H54 (cell line): ENCODE data around the gene IL34.

Experiments
- DNase-seq: peaks from one replicate; pipeline ENCODE4 v3.0.0; 2011; ENCODE audit warnings: low spot score, mixed read lengths; ENCODE audit not compliant: insufficient read length
- FAIRE-seq: peaks from 3 replicates; lab custom pipeline; 2011; peaks lifted over from hg19 to GRCh38; lab: Jason Lieb, UNC
- POLR2A ChIP-seq: IDR thresholded peaks from 2 replicates; pipeline ENCODE4 v1.6.1; 2011; ENCODE audit warnings: low read depth, mild to moderate bottlenecking, low read length

IL34 gene

DNA sequence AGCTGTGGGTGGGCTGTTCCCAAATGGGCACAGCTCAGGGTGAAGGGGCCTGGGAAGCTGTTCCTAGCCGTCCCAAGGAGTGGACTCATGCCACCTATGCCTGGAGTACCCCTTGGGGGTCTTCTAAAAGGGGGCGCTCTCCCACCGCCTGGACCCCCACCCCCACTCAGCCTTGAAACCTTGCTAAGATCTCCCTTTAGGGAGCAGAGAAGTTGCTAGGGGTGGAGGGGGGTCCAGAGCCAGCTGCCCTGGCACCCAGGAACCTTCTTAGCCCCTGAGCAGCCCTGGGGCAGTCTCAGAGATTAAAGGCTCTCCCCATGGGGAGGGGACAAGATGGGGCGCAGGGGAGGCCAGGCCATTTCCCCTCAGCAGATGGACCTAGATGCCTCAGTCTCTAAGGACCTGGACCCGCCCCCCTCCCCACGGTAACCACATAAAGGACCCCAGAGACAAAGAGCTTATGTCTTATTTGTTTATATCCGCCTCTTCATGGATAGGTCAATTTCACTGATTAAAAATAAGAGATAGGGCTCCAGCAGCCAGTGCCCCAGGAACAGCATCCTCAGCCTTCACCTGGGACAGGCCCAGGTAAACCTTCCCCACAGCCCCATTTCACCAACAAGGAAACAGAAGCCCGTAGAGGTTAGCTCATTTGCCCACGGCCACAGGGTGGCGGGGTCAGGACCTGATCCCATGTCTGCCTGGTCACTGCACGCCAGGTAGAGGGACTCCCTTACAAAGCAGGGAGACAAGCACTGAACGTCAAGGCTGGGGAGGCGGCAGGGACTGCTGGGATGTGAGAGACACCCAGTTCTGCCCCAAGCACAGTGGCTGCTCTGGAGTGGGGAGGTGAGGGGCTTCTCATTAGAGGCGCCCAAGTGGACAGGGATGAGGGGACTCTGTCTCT lies 36.1 kb downstream of the IL34 start:
- no peak for DNase-seq
- no peak for FAIRE-seq
- no peak for TF ChIP-seq POLR2A

- DNase-seq (no peak), FAIRE-seq (no peak)
- TF ChIP-seq POLR2A = no peak
These were observed 37.0 kb downstream of the IL34 start for GRCh38 chr16:70683146-70683944.

DNA sequence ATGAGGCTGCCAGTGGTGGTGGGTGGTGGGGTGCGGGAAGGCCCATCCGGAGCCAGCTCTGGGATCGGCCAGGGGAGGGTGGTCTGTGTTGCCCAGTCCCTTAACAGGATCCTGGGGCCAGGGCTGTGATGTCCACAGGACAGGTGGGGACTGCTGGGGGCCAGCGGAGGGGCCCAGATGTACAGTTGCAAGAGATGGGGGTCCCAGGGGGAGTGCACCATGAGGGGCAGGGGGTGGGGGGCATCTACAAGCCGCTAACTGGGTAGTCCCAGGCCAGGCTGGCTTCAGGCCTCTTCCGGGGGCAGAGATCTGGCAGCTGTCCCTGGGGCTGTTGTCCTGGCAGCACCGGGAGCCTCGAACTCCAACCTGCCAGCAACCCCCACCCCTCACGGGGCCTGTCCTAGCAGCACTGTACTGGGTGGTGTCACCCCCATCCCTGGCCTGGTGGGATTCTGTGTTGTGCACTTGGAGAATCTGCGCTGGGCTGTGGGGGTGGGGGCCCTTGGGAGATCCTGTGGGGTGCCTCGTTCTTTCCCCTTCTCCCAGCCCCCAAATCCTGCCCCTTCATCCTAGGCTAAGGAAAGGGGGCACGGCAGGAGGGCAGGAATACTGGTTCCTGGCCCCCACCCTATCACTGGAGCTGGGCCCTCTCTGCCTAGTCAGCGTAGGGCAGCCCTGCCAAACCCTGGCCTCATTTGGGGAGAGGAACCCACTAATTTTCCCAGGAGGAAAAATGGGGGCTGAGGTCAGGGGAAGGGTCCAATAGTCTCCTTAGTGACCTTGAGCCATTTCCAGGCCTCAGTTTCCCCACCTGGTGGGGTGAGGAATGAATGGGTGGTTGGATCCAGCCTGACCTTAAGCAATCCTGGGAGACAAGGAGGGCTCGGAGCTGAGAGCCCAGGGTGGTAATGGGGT lies 38.0 kb downstream of the IL34 start:
- TF ChIP-seq POLR2A = no peak
- FAIRE-seq = no peak
- no peak for DNase-seq

GRCh38 chr16:70685061-70685937 lies 38.9 kb downstream of the IL34 start:
- no peak for FAIRE-seq
- DNase-seq = no peak
- TF ChIP-seq POLR2A = no peak

- peak; percentile 65 for TF ChIP-seq POLR2A
- no peak for FAIRE-seq
- peak; percentile 92 for DNase-seq
These were observed 39.6 kb downstream of the IL34 start, which contains the start of gene MTSS2 for GRCh38 chr16:70685938-70686375. Gene MTSS2, minus strand, starts transcription at chr16:70686053. Its CDS starts 262 bp downstream, at chr16:70685791.

DNA sequence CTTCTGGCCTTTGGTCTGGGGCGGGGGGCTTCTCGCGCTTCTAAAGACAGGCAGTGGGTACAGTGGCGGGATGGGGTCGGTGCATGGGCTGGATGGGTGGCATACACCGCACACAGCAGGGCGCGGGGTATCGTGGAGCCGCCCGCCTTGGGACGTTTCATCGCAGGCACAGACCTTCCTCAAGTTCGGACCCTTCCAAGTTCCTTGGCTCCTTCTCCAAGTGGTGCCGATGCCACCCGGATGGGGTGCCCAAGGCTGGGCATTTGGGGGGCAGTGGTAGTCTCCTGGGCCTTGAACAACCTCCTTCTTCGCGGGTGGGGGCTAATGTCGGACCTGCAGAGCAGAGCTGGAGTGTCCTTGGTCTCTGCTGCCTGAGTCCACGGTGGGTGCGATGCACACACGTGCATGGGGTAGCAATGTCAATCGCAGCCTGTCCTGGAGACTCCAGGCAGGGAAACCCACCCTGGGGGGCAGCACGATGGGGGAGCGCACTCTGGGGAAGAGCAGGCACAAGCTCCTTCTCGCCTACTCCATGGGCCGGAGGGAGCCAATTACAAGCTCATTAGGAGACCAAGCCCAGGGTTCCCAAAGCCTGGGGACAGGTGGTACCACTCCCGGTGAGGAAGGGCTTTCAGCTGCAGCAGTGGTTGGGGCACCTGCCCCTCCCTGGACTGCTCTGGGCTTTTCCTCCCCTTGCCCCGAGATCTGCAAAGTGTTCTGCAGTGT lies 40.2 kb downstream of the IL34 start:
- FAIRE-seq (no peak), DNase-seq (no peak)

GRCh38 chr16:70687102-70687511 lies 40.7 kb downstream of the IL34 start:
- DNase-seq = no peak
- no peak for FAIRE-seq
- TF ChIP-seq POLR2A = no peak

More for the DNA sequence above, 40.2 kb downstream of the IL34 start:
- TF ChIP-seq POLR2A = no peak

- no peak for DNase-seq
- FAIRE-seq = no peak
- no peak for TF ChIP-seq POLR2A
These were observed 41.4 kb downstream of the IL34 start for GRCh38 chr16:70687671-70688245.

DNA sequence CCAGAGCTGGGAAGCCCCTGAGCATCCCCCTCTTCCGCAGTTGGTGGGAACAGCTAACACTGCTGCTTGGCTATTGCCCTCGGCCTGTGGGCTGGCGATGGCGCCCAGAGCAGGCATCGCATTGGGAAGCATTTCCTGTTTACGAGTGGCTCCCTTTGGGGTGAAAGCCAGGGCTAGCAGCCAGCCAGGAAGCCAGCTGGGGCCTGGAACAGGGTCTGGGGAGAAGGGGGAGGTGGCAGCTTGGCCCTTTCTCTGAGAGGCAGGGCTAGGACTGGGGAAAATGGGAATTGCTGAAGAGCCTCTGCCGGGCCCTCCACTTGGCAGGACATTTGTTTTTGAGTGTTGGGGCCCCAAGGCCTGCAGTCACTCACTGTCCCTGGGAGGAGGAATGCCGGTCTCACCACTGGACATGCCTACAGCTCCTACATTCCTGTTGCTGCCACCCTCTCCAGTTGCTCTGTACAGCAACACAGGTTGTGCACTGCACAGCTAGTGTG lies 41.9 kb downstream of the IL34 start:
- FAIRE-seq (no peak), DNase-seq (no peak)
- TF ChIP-seq POLR2A = no peak

DNA sequence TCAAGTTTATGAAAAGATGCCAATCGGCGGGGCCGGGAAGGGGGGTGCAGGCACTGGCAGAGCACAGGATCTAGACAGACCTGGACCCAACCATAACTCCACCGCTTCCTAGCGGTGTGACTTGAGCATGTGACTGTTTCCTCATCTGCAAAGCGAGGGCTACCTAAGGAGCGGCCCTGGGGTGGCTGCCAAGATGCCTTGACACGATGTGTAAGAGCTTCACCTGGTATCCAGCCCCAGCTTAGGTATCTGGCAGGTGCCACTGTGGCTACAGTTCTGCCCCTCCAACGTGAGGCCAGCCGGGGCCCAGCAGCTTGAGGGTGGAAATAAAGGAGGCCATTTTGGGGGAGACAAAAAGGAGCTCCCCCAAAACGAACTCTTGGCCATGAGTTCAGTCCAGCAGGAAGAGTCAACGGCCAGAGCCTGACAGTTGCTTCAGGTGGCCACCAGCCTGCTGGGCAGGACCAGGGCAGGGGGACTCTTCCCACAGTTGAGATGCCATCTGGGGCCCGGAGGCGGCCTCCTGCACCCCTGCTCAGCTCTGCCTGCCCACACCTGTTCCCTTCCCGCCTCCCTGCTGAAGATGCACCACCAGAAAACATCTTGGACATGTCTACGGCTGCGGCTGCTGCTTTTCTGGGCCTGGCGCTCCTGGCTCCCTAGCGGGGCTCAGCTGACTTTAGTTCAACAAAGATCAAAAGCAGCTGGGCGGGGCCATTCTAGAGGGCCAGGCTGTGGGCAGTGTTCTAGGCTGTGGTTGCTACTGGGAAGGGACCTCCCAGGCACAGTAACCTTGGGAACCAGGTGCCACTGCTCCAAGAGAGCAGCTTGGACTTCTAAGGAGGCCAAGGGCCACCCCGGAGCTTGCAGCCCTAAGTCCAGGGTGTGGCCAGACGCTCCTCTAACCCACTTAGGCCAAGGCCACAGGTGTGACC lies 42.9 kb downstream of the IL34 start:
- TF ChIP-seq POLR2A = no peak
- DNase-seq (no peak), FAIRE-seq (no peak)
